ENCODE measurements around the gene DOCK3. TPM values are rescaled to one million over a fixed set of nuclear protein-coding genes. Genes with fewer than 3 reads are reported as not detected.

Gene DOCK3
- polyA plus RNA-seq, 1 donor from 2014 or later, result 15.6 TPM

GRCh38 chr3:51371943-51372557 is 697.3 kb downstream of the DOCK3 start:
- TF ChIP-seq POLR2AphosphoS5 (IDR thresholded peaks at IDR 0.05), result no peak
- TF ChIP-seq EZH2 (IDR thresholded peaks at IDR 0.05; ENCODE audit: borderline replicate concordance, insufficient read depth, low read length, poor library complexity, severe bottlenecking), result no peak
- TF ChIP-seq REST (IDR thresholded peaks at IDR 0.05; ENCODE audit: borderline replicate concordance), result no peak
- no peak for TF ChIP-seq TAF1 (IDR thresholded peaks at IDR 0.05; ENCODE audit: low read depth)
- TF ChIP-seq EP300 (conservative IDR thresholded peaks at IDR 0.05; ENCODE audit: poor library complexity, severe bottlenecking), result no peak
- TF ChIP-seq RAD21 (conservative IDR thresholded peaks at IDR 0.05), result peak; percentile 86
- TF ChIP-seq MXI1 (conservative IDR thresholded peaks at IDR 0.05; ENCODE audit: poor library complexity, severe bottlenecking), result no peak
- peak; percentile 91 for TF ChIP-seq SMC3 (conservative IDR thresholded peaks at IDR 0.05; ENCODE audit: poor library complexity)
- peak; percentile 87 for TF ChIP-seq CTCF (IDR thresholded peaks at IDR 0.05; ENCODE audit: poor library complexity, severe bottlenecking)
- H3K79me2 ChIP-seq (replicated peaks; ENCODE audit: insufficient read depth, low read length), result no peaks in the 10 kb centered on the region
- no peaks in the 10 kb centered on the region for H3K9me2 ChIP-seq (ENCODE audit: insufficient read depth, low read length)
- H3K4me2 ChIP-seq (ENCODE audit: low read length), result no peak overlapping the region
- no peaks in the 10 kb centered on the region for H3F3A ChIP-seq (ENCODE audit: insufficient read depth, low read length, poor library complexity, severe bottlenecking)
- H3K9ac ChIP-seq (ENCODE audit: low read length), result no peak overlapping the region
- no peak overlapping the region for H3K27ac ChIP-seq (ENCODE audit: low read length)
- no peaks in the 10 kb centered on the region for H3K27me3 ChIP-seq (ENCODE audit: insufficient read depth, low read depth, low read length)
- H4K20me1 ChIP-seq (ENCODE audit: insufficient read depth), result no peaks in the 10 kb centered on the region
- H3K36me3 ChIP-seq (ENCODE audit: insufficient read depth, low read length), result no peaks in the 10 kb centered on the region
- H3K4me3 ChIP-seq (ENCODE audit: low read length), result no peak overlapping the region
- H3K9me3 ChIP-seq (ENCODE audit: low read length), result no peaks in the 10 kb centered on the region
- no peak overlapping the region for H2AFZ ChIP-seq (ENCODE audit: low read depth, low read length)

- Histone ChIP-seq H3K27me3 (ENCODE audit: insufficient read depth, low read depth, low read length) (no peaks in the 10 kb centered on the region), H3F3A (ENCODE audit: insufficient read depth, low read length, poor library complexity, severe bottlenecking) (no peaks in the 10 kb centered on the region), H3K4me2 (ENCODE audit: low read length) (no peak overlapping the region), H3K36me3 (ENCODE audit: insufficient read depth, low read length) (no peaks in the 10 kb centered on the region), H3K27ac (ENCODE audit: low read length) (no peak overlapping the region), H3K9me3 (ENCODE audit: low read length) (no peaks in the 10 kb centered on the region), H3K9ac (ENCODE audit: low read length) (no peak overlapping the region), H2AFZ (ENCODE audit: low read depth, low read length) (no peak overlapping the region), H3K9me2 (ENCODE audit: insufficient read depth, low read length) (no peaks in the 10 kb centered on the region), H3K4me3 (ENCODE audit: low read length) (no peak overlapping the region), H3K79me2 (replicated peaks; ENCODE audit: insufficient read depth, low read length) (no peaks in the 10 kb centered on the region), H4K20me1 (ENCODE audit: insufficient read depth) (no peaks in the 10 kb centered on the region)
- TF ChIP-seq REST (IDR thresholded peaks at IDR 0.05; ENCODE audit: borderline replicate concordance) (no peak), MXI1 (conservative IDR thresholded peaks at IDR 0.05; ENCODE audit: poor library complexity, severe bottlenecking) (no peak), SMC3 (conservative IDR thresholded peaks at IDR 0.05; ENCODE audit: poor library complexity) (no peak), TAF1 (IDR thresholded peaks at IDR 0.05; ENCODE audit: low read depth) (no peak), CTCF (IDR thresholded peaks at IDR 0.05; ENCODE audit: poor library complexity, severe bottlenecking) (no peak), POLR2AphosphoS5 (IDR thresholded peaks at IDR 0.05) (no peak), EZH2 (IDR thresholded peaks at IDR 0.05; ENCODE audit: borderline replicate concordance, insufficient read depth, low read length, poor library complexity, severe bottlenecking) (no peak), RAD21 (conservative IDR thresholded peaks at IDR 0.05) (no peak), EP300 (conservative IDR thresholded peaks at IDR 0.05; ENCODE audit: poor library complexity, severe bottlenecking) (no peak)
Observed at GRCh38 chr3:51373658-51374421, 699.1 kb downstream of the DOCK3 start.

All from neural cell (in vitro differentiated cells).